K562 (cell line): Measurements from ENCODE around the gene REX1BD. TPM values are rescaled to one million over a fixed set of nuclear protein-coding genes. Genes with fewer than 3 reads are reported as not detected.

Experiments
- C11orf30 ChIP-seq: fragments of 450-650 bp; IDR thresholded peaks from 2 replicates; pipeline ENCODE4 v1.6.1; 2016; ENCODE audit warnings: low read depth, mild to moderate bottlenecking
- CREBBP ChIP-seq: IDR thresholded peaks from one replicate; pipeline ENCODE4 v1.6.1; 2012; ENCODE audit warnings: low read depth, mild to moderate bottlenecking, control low read depth, inconsistent platforms, low read length
- CREM ChIP-seq: IDR thresholded peaks from 2 replicates; pipeline ENCODE4 v1.6.1; 2014; ENCODE audit warnings: antibody characterized with exemption, low read depth
- ETV1 ChIP-seq: fragments of 450-650 bp; conservative IDR thresholded peaks from 2 replicates; pipeline ENCODE4 v1.6.1; 2016; ENCODE audit warnings: missing genetic modification characterization, control low read depth, low read depth, missing compliant biosample characterization
- HNRNPUL1 ChIP-seq: fragments of 200-400 bp; formaldehyde crosslinking; IDR thresholded peaks from 2 replicates; pipeline ENCODE4 v1.6.1; 2017; ENCODE audit warnings: low read length
- KLF10 ChIP-seq: fragments of 250-450 bp; sonication (Bioruptor Pico); IDR thresholded peaks from 2 replicates; pipeline ENCODE4 v1.6.1; 2021; ENCODE audit warnings: matching md5 sums
- MCM3 ChIP-seq: fragments of 450-650 bp; IDR thresholded peaks from 2 replicates; pipeline ENCODE4 v1.6.1; 2016
- NCOA1 ChIP-seq: fragments of 450-650 bp; IDR thresholded peaks from 2 replicates; pipeline ENCODE4 v1.6.1; 2016; ENCODE audit warnings: low read depth
- PHF21A ChIP-seq: fragments of 450-650 bp; IDR thresholded peaks from 2 replicates; pipeline ENCODE4 v1.6.1; 2017; ENCODE audit warnings: low read depth, borderline replicate concordance
- SMARCE1 ChIP-seq: fragments of 450-650 bp; IDR thresholded peaks from 2 replicates; pipeline ENCODE4 v1.7.1; 2016; ENCODE audit warnings: mild to moderate bottlenecking
- SREBF1 ChIP-seq: fragments of 150-350 bp; IDR thresholded peaks from 2 replicates; pipeline ENCODE4 v1.6.1; 2014; ENCODE audit warnings: antibody characterized with exemption, low read depth, low read length, borderline replicate concordance
- TEAD4 ChIP-seq, 2 experiments: sonication (generic) in 1 of 2; formaldehyde crosslinking in 1 of 2; IDR thresholded peaks; 2 replicates each; pipeline versions ENCODE4 v1.6.1 to v1.8.0; 2012 to 2022; ENCODE audit warnings: borderline replicate concordance in 1 of 2, inconsistent platforms in 1 of 2, low read length in 1 of 2, mild to moderate bottlenecking in 1 of 2, missing genetic modification reagents in 1 of 2
- ZFP1 ChIP-seq: fragments of 450-650 bp; formaldehyde crosslinking; IDR thresholded peaks from 2 replicates; pipeline ENCODE4 v1.4.0; 2020; ENCODE audit warnings: mild to moderate bottlenecking, mixed read lengths
- ZNF165 ChIP-seq: fragments of 250-450 bp; sonication (Bioruptor Pico); IDR thresholded peaks from 2 replicates; pipeline ENCODE4 v1.4.0; 2020; ENCODE audit warnings: borderline replicate concordance
- ZNF263 ChIP-seq: sonication (generic); formaldehyde crosslinking; IDR thresholded peaks from 2 replicates; pipeline ENCODE4 v1.8.0; 2022; ENCODE audit warnings: mild to moderate bottlenecking, missing genetic modification reagents, borderline replicate concordance
- ZNF384 ChIP-seq: IDR thresholded peaks from 2 replicates; pipeline ENCODE4 v1.6.1; 2012; ENCODE audit warnings: low read depth, low read length, improper control_type of control experiment
- ZNF699 ChIP-seq: fragments of 250-450 bp; sonication (Bioruptor Pico); IDR thresholded peaks from 2 replicates; pipeline ENCODE4 v1.8.0; 2021; ENCODE audit warnings: mild to moderate bottlenecking, moderate library complexity; ENCODE audit not compliant: insufficient replicate concordance
- polyA plus RNA-seq, 8 experiments: library from polyadenylated mRNA; depleted of rRNA in 4 of 8; stranded (reverse) in 5 of 8; unstranded in 3 of 8; fragments of >200 nt; fragmentation: Nextera tagmentation in 2 of 8; fragmentation: Illumina TruSeq in 1 of 8; extraction: Ambion mirVana in 2 of 8; extraction: Trizol in 1 of 8; gene quantifications; 2 replicates each; pipeline versions ENCODE4 v1.2.1 to v1.2.3, GENCODE V29; 2011 to 2014; ENCODE audit warnings: inconsistent platforms in 1 of 8, missing spikeins in 1 of 8
- total RNA-seq, 7 experiments: library from RNA; depleted of rRNA in 6 of 7; stranded (reverse); fragments of >200 nt in 6 of 7; fragmentation: Illumina TruSeq in 2 of 7; extraction: Trizol in 2 of 7; gene quantifications; 2 replicates each; pipeline versions ENCODE4 v1.2.1 to v1.2.3, GENCODE V29; 2011 to 2021; ENCODE audit warnings: low replicate concordance in 1 of 7
- TF ChIP-seq, protein P1 (sequence below): fragments of 450-650 bp; IDR thresholded peaks from 2 replicates; pipeline ENCODE4 v1.7.0; 2016; ENCODE audit warnings: borderline replicate concordance
- TF ChIP-seq, protein P2 (sequence below): fragments of 250-450 bp; sonication (Bioruptor Pico); IDR thresholded peaks from 2 replicates; pipeline ENCODE4 v1.5.0; 2021; ENCODE audit warnings: mild to moderate bottlenecking, moderate library complexity
- TF ChIP-seq, protein P3 (sequence below): fragments of 250-450 bp; sonication (Bioruptor Pico); IDR thresholded peaks from 2 replicates; pipeline ENCODE4 v1.5.1; 2021; ENCODE audit warnings: mild to moderate bottlenecking

Gene REX1BD
- total and polyA plus RNA-seq, 9 of the 15 experiments (the other 6 are each of a cell fraction or from before 2014, with no cell fraction given): 1.9 to 136 (median 13.8) TPM

DNA sequence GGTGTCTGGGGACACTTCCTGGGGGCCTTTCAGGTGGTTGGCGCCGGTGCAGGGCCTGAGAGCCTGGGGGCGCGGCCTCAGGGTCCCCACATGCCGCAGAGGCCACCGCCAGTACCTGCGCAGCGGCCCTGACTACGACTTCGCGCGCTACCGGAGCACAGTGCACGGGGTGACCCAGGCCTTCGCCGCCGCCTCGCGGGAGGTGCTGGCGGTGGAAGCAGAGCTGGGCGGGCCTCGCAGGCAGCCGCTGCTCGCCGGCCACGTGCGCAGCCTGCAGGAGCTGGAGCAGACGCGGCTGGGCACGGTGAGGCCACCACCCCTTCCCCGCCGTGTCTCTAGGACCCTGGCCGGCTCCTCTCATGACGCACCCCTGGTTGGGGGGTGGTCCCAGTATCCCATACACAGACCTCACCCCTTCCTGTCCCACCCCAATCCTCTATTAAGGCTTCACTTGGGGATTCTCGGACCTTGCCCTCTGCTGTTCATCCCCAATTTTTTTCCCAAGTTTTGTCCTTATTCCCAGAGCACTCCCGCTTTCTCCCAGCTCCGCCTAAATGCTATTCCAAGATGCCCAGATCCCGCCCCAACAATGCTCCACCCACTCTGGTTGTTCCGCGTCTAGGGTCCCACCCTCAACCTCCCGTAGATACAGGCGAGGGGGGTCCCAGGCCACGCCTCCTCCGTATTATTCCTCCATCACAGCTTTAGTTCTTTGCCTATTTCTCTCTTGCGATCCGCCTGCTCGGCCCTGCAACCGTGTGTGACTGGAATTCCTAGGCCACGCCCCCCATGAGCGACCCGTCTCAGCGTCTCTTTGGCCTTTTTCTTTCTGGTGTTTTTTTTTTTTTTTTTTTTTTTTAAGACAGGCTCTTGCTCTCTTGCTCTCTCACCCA lies 1.0 kb downstream of the REX1BD start (continued):
- TF ChIP-seq, protein P1, sequence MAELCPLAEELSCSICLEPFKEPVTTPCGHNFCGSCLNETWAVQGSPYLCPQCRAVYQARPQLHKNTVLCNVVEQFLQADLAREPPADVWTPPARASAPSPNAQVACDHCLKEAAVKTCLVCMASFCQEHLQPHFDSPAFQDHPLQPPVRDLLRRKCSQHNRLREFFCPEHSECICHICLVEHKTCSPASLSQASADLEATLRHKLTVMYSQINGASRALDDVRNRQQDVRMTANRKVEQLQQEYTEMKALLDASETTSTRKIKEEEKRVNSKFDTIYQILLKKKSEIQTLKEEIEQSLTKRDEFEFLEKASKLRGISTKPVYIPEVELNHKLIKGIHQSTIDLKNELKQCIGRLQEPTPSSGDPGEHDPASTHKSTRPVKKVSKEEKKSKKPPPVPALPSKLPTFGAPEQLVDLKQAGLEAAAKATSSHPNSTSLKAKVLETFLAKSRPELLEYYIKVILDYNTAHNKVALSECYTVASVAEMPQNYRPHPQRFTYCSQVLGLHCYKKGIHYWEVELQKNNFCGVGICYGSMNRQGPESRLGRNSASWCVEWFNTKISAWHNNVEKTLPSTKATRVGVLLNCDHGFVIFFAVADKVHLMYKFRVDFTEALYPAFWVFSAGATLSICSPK: peak; percentile 30; the same call in 1 of the 2 replicates
- no peak for TF ChIP-seq SREBF1
- peak; percentile 62; the same call in 1 of the 2 replicates for TF ChIP-seq CREM
- TF ChIP-seq HNRNPUL1: no peak
- peak; percentile 75; the same call in 1 of the 2 replicates for TF ChIP-seq ZNF263 (CRISPR knock-in tag)
- TF ChIP-seq TEAD4 (IDR thresholded peaks at IDR 0.05; ENCODE audit: low read length): 0 out of 2 replicates have a peak, but pooled peaks have one; percentile 19
- peak; percentile 86; the same call in 1 of the 2 replicates for TF ChIP-seq TEAD4 (CRISPR knock-in tag; IDR thresholded peaks at IDR 0.05; ENCODE audit: borderline replicate concordance)
- TF ChIP-seq CREBBP: no peak
- no peak for TF ChIP-seq KLF10 (CRISPR knock-in tag)
- no peak for TF ChIP-seq C11orf30
- no peak for TF ChIP-seq MCM3
- no peak for TF ChIP-seq NCOA1
- TF ChIP-seq ETV1: 0 out of 2 replicates have a peak, but pooled peaks have one; percentile 5
- no peak for TF ChIP-seq ZFP1 (CRISPR knock-in tag)
- TF ChIP-seq ZNF699: no peak
- no peak for TF ChIP-seq PHF21A
- peak; percentile 80 for TF ChIP-seq ZNF384
- TF ChIP-seq SMARCE1: no peak
- TF ChIP-seq, protein P2, sequence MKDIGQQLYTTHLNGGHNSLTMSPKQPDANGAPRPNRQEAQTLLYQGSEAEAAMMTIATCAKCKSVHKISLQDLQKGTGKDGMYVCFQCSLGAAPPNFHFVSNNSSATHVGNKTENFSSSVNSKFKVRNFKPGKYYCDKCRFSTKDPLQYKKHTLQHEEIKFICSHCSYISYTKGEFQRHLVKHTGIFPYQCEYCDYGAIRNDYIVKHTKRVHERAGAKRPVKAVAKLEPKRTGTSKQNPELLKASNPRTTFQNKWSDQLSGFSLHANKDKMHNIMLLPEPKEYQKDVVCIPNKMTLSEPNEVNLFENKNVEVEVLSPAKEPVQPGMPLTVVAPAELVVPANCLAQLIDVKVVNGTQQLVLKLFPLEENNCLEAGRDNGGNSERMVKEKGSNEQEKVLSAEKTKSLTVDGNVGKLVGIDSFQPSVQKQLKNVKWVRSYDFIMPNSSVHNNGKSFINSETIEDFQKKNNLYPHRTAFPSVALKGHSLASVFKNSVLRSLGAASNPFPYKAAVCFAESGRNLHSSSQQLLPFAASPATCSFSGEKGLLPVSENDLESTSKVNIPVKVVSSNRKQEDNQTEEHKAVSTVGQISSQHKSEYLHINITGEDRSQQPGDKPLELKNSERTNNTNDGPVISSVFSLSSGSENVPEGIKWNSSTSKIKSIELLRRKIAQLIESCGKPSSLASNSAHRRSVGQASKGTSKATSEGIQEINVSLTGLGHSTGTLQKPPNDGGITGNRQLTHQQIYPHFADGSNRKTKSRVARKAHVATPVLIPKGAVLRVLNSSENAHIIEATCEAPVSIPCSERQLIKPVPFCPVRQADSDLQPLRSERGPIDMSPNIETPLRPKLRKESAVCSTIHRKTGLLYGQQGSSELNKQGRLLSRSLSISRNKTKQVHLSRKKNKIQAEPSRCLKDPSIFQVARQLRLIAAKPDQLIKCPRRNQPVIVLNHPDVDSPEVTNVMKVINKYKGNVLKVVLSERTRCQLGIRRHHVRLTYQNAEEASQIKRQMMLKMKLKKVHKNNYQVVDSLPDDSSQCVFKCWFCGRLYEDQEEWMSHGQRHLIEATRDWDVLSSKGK: no peak
- TF ChIP-seq, protein P3, sequence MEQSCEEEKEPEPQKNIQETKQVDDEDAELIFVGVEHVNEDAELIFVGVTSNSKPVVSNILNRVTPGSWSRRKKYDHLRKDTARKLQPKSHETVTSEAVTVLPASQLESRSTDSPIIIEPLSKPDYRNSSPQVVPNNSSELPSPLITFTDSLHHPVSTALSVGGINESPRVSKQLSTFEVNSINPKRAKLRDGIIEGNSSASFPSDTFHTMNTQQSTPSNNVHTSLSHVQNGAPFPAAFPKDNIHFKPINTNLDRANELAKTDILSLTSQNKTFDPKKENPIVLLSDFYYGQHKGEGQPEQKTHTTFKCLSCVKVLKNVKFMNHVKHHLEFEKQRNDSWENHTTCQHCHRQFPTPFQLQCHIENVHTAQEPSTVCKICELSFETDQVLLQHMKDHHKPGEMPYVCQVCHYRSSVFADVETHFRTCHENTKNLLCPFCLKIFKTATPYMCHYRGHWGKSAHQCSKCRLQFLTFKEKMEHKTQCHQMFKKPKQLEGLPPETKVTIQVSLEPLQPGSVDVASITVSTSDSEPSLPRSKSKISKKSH (CRISPR knock-in tag): no peak
- TF ChIP-seq ZNF165 (CRISPR knock-in tag): peak; percentile 71; the same call in 1 of the 2 replicates
